Neural progenitor cell (in vitro differentiated cells): ENCODE measurements around the gene CPOX. TPM values are rescaled to one million over a fixed set of nuclear protein-coding genes. Genes with fewer than 3 reads are reported as not detected.

Source experiments
- DNase-seq: peaks from one replicate; pipeline ENCODE4 v3.0.0-alpha.2; 2016; ENCODE audit warnings: low spot score
- H2AFZ ChIP-seq: fragments of 200-600 bp; sonication (generic); replicated peaks from 2 replicates; pipeline ENCODE4 v1.6.1; 2016; ENCODE audit warnings: antibody characterized with exemption
- H3F3A ChIP-seq: fragments of 200-600 bp; sonication (generic); 2 replicates; pipeline ENCODE4 v1.6.1; 2016; ENCODE audit warnings: antibody characterized with exemption, low read depth
- H3K27ac ChIP-seq: fragments of 200-600 bp; sonication (generic); 2 replicates; pipeline ENCODE4 v1.5.1; 2016; ENCODE audit warnings: mild to moderate bottlenecking
- H3K27me3 ChIP-seq: fragments of 200-600 bp; sonication (generic); 2 replicates; pipeline ENCODE4 v1.6.1; 2016; ENCODE audit warnings: mild to moderate bottlenecking, moderate library complexity
- H3K36me3 ChIP-seq: fragments of 200-600 bp; sonication (generic); 2 replicates; pipeline ENCODE4 v1.5.1; 2016
- H3K4me1 ChIP-seq: fragments of 200-600 bp; sonication (generic); 2 replicates; pipeline ENCODE4 v1.6.1; 2016; ENCODE audit warnings: mixed run types
- H3K4me2 ChIP-seq: fragments of 200-600 bp; sonication (generic); 2 replicates; pipeline ENCODE4 v1.6.1; 2016
- H3K4me3 ChIP-seq: fragments of 200-600 bp; sonication (generic); 2 replicates; pipeline ENCODE4 v1.5.1; 2016
- H3K79me2 ChIP-seq: fragments of 200-600 bp; sonication (generic); 2 replicates; pipeline ENCODE4 v1.6.1; 2016; ENCODE audit warnings: low read depth
- H3K9ac ChIP-seq: fragments of 200-600 bp; sonication (generic); 2 replicates; pipeline ENCODE4 v1.6.1; 2016
- H3K9me3 ChIP-seq: fragments of 200-600 bp; sonication (generic); 2 replicates; pipeline ENCODE4 v1.5.1; 2016; ENCODE audit warnings: low read depth
- H4K20me1 ChIP-seq: fragments of 200-600 bp; sonication (generic); 2 replicates; pipeline ENCODE4 v1.6.1; 2016; ENCODE audit warnings: low read depth
- H3K27ac Mint-ChIP-seq: 3 replicates; pipeline ENCODE4 v1.8.0; 2021; ENCODE audit warnings: mixed read lengths
- H3K27me3 Mint-ChIP-seq: 2 replicates; pipeline ENCODE4 v1.8.0; 2022; ENCODE audit warnings: low read depth, mild to moderate bottlenecking, inconsistent platforms, moderate library complexity, mixed read lengths; ENCODE audit not compliant: insufficient read depth
- H3K36me3 Mint-ChIP-seq: 3 replicates; pipeline ENCODE4 v1.8.0; 2021; ENCODE audit warnings: mixed read lengths
- H3K4me1 Mint-ChIP-seq: 3 replicates; pipeline ENCODE4 v1.8.0; 2021; ENCODE audit warnings: mixed read lengths
- H3K4me3 Mint-ChIP-seq: 3 replicates; pipeline ENCODE4 v1.8.0; 2021; ENCODE audit warnings: mild to moderate bottlenecking, moderate library complexity, mixed read lengths
- H3K9me3 Mint-ChIP-seq: 3 replicates; pipeline ENCODE4 v1.8.0; 2020; ENCODE audit warnings: mixed read lengths
- EZH2 ChIP-seq: fragments of 200-600 bp; sonication (generic); IDR thresholded peaks from 2 replicates; pipeline ENCODE4 v1.6.1; 2017; ENCODE audit warnings: antibody characterized with exemption, mild to moderate bottlenecking, moderate library complexity
- EZH2phosphoT487 ChIP-seq: fragments of 200-600 bp; sonication (generic); IDR thresholded peaks from 2 replicates; pipeline ENCODE4 v1.6.1; 2017; ENCODE audit warnings: antibody characterized with exemption
- total RNA-seq: library from RNA; depleted of rRNA; stranded (reverse); fragments of >200 nt; gene quantifications from 2 replicates; pipeline ENCODE4 v1.2.3, GENCODE V29; 2015; ENCODE audit warnings: low replicate concordance
- TF ChIP-seq, protein P1 (sequence below): fragments of 200-600 bp; sonication (generic); IDR thresholded peaks from 2 replicates; pipeline ENCODE4 v1.5.1; 2017; ENCODE audit warnings: antibody characterized with exemption, mild to moderate bottlenecking

The CPOX gene
- total RNA-seq, 1 donor from 2014 or later = 31.3 TPM

DNA sequence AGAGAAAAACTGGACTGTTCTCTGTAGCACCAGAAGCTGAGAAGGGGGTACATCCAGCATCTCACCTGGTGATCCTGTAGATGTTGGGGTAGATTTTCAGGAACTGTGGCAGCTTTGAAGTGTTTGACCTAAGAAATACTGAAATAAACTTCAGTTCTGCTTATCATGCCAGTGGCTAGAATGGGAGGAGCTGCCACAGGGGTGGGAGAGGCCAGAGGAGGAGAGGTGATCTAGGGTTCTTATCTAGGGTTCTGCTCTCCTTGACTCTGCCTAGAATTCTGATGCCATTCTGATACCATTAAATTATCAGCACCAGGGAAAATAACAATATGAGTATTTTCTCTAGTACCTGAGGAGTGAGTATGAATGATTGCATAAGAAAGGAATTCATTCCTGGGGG, 10.2 kb upstream of the CPOX start:
- H3K4me1 Mint-ChIP-seq = no peaks in the 10 kb centered on the region
- H3K27me3 Mint-ChIP-seq = no peaks in the 10 kb centered on the region
- H3K9me3 Mint-ChIP-seq = no peaks in the 10 kb centered on the region
- DNase-seq = no peak
- Histone ChIP-seq H3K9ac (no peak overlapping the region), H3K9me3 (peaks cover 3% of the 10 kb centered on the region), H3K4me3 (no peak overlapping the region), H2AFZ (no peak overlapping the region), H3K4me2 (no peak overlapping the region), H3K4me1 (no peaks in the 10 kb centered on the region), H3K27me3 (no peaks in the 10 kb centered on the region), H3K79me2 (no peaks in the 10 kb centered on the region), H3K36me3 (no peaks in the 10 kb centered on the region), H3K27ac (no peak overlapping the region), H4K20me1 (no peaks in the 10 kb centered on the region), H3F3A (peaks cover 4% of the 10 kb centered on the region)
- H3K27ac Mint-ChIP-seq = no peak overlapping the region
- TF ChIP-seq EZH2phosphoT487 (no peak), EZH2 (no peak)
- TF ChIP-seq, protein P1, sequence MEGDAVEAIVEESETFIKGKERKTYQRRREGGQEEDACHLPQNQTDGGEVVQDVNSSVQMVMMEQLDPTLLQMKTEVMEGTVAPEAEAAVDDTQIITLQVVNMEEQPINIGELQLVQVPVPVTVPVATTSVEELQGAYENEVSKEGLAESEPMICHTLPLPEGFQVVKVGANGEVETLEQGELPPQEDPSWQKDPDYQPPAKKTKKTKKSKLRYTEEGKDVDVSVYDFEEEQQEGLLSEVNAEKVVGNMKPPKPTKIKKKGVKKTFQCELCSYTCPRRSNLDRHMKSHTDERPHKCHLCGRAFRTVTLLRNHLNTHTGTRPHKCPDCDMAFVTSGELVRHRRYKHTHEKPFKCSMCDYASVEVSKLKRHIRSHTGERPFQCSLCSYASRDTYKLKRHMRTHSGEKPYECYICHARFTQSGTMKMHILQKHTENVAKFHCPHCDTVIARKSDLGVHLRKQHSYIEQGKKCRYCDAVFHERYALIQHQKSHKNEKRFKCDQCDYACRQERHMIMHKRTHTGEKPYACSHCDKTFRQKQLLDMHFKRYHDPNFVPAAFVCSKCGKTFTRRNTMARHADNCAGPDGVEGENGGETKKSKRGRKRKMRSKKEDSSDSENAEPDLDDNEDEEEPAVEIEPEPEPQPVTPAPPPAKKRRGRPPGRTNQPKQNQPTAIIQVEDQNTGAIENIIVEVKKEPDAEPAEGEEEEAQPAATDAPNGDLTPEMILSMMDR = no peak
- no peaks in the 10 kb centered on the region for H3K36me3 Mint-ChIP-seq
- no peak overlapping the region for H3K4me3 Mint-ChIP-seq

- no peak overlapping the region for H3K27ac ChIP-seq
Measured at GRCh38 chr3:98602078-98602678, 8.8 kb upstream of the CPOX start.

GRCh38 chr3:98601180-98601579, 7.8 kb upstream of the CPOX start:
- Mint-ChIP-seq H3K27ac (no peak overlapping the region), H3K4me3 (no peak overlapping the region), H3K4me1 (no peaks in the 10 kb centered on the region), H3K27me3 (no peaks in the 10 kb centered on the region), H3K36me3 (no peaks in the 10 kb centered on the region), H3K9me3 (no peaks in the 10 kb centered on the region)
- no peaks in the 10 kb centered on the region for H3K9me3 ChIP-seq
- no peak overlapping the region for H3K27ac ChIP-seq
- no peak overlapping the region for H3K9ac ChIP-seq
- TF ChIP-seq EZH2 = no peak
- no peak for TF ChIP-seq EZH2phosphoT487
- TF ChIP-seq, protein P1 = no peak
- no peaks in the 10 kb centered on the region for H3K79me2 ChIP-seq
- no peak overlapping the region for H2AFZ ChIP-seq
- no peaks in the 10 kb centered on the region for H3K27me3 ChIP-seq
- no peaks in the 10 kb centered on the region for H3K4me1 ChIP-seq
- H3K4me2 ChIP-seq = no peak overlapping the region
- H3K36me3 ChIP-seq = no peaks in the 10 kb centered on the region
- no peak overlapping the region for H3K4me3 ChIP-seq
- no peaks in the 10 kb centered on the region for H4K20me1 ChIP-seq
- DNase-seq = no peak
- no peaks in the 10 kb centered on the region for H3F3A ChIP-seq

More at GRCh38 chr3:98602078-98602678, 8.8 kb upstream of the CPOX start:
- DNase-seq = peak; percentile 67
- Histone ChIP-seq H3K27me3 (no peaks in the 10 kb centered on the region), H3F3A (no peaks in the 10 kb centered on the region), H4K20me1 (no peaks in the 10 kb centered on the region), H3K9ac (no peak overlapping the region), H3K4me2 (no peak overlapping the region), H3K36me3 (no peaks in the 10 kb centered on the region), H3K4me3 (no peak overlapping the region), H3K4me1 (no peaks in the 10 kb centered on the region), H2AFZ (no peak overlapping the region), H3K79me2 (no peaks in the 10 kb centered on the region), H3K9me3 (no peaks in the 10 kb centered on the region)
- Mint-ChIP-seq H3K4me1 (no peaks in the 10 kb centered on the region), H3K9me3 (no peaks in the 10 kb centered on the region), H3K36me3 (no peaks in the 10 kb centered on the region), H3K4me3 (no peak overlapping the region), H3K27ac (no peak overlapping the region), H3K27me3 (no peaks in the 10 kb centered on the region)
- TF ChIP-seq, protein P1 = peak; percentile 84
- no peak for TF ChIP-seq EZH2phosphoT487
- TF ChIP-seq EZH2 = no peak
